ENCODE results near the gene PEX10. TPM values are rescaled to one million over a fixed set of nuclear protein-coding genes. Genes with fewer than 3 reads are reported as not detected.
"Not testable (repeated sequence)": the region's sequence is repeated elsewhere in the genome, so short reads cannot be mapped to it uniquely, and the experiment has no call there.

The PEX10 gene
- total RNA-seq, 2 donors from 2014 or later: 12.1 to 27.9 TPM

GRCh38 chr1:2443277-2444137, 31.1 kb upstream of the PEX10 start:
- H3K4me1 ChIP-seq (ENCODE audit: control insufficient read depth in 1 of 2, low read depth in 2 of 2): no peaks in the 10 kb centered on the region
- no peaks in the 10 kb centered on the region for H3K36me3 ChIP-seq
- TF ChIP-seq CTCF (IDR thresholded peaks at IDR 0.05): no peak
- H3K9me3 ChIP-seq: no peaks in the 10 kb centered on the region
- H3K27ac ChIP-seq: no peak overlapping the region
- no peak overlapping the region for H3K4me3 ChIP-seq
- DNase-seq (ENCODE audit: low spot score) (no peak), ATAC-seq (ENCODE audit: insufficient number of reproducible peaks, low FRiP score, low read depth) (no peak)
- H3K27me3 ChIP-seq (replicated peaks; ENCODE audit: insufficient read depth): no peaks in the 10 kb centered on the region

GRCh38 chr1:2442661-2443060, 30.3 kb upstream of the PEX10 start:
- H3K36me3 ChIP-seq: no peaks in the 10 kb centered on the region
- no peak for TF ChIP-seq CTCF (IDR thresholded peaks at IDR 0.05)
- no peak overlapping the region for H3K27ac ChIP-seq
- no peaks in the 10 kb centered on the region for H3K9me3 ChIP-seq
- no peaks in the 10 kb centered on the region for H3K4me1 ChIP-seq (ENCODE audit: control insufficient read depth in 1 of 2, low read depth in 2 of 2)
- ATAC-seq (ENCODE audit: insufficient number of reproducible peaks, low FRiP score, low read depth): no peak
- H3K27me3 ChIP-seq (replicated peaks; ENCODE audit: insufficient read depth): no peaks in the 10 kb centered on the region
- DNase-seq (ENCODE audit: low spot score): no peak
- no peak overlapping the region for H3K4me3 ChIP-seq

- no peak for TF ChIP-seq CTCF (IDR thresholded peaks at IDR 0.05)
- ATAC-seq (ENCODE audit: insufficient number of reproducible peaks, low FRiP score, low read depth): no peak
Measured at GRCh38 chr1:2441746-2442145, 29.4 kb upstream of the PEX10 start.

GRCh38 chr1:2440346-2440745, 28.0 kb upstream of the PEX10 start:
- H3K27me3 ChIP-seq (replicated peaks; ENCODE audit: insufficient read depth); H3K4me1 ChIP-seq (ENCODE audit: control insufficient read depth in 1 of 2, low read depth in 2 of 2); H3K9me3 ChIP-seq; H3K27ac ChIP-seq; DNase-seq (ENCODE audit: low spot score); ATAC-seq (ENCODE audit: insufficient number of reproducible peaks, low FRiP score, low read depth); H3K4me3 ChIP-seq; H3K36me3 ChIP-seq: not testable (repeated sequence)

More at GRCh38 chr1:2441746-2442145, 29.4 kb upstream of the PEX10 start:
- H3K4me3 ChIP-seq: no peak overlapping the region
- no peak overlapping the region for H3K27ac ChIP-seq
- H3K4me1 ChIP-seq (ENCODE audit: control insufficient read depth in 1 of 2, low read depth in 2 of 2): no peaks in the 10 kb centered on the region
- H3K27me3 ChIP-seq (replicated peaks; ENCODE audit: insufficient read depth): no peaks in the 10 kb centered on the region
- H3K36me3 ChIP-seq: no peaks in the 10 kb centered on the region
- DNase-seq (ENCODE audit: low spot score): no peak
- H3K9me3 ChIP-seq: no peaks in the 10 kb centered on the region

- Histone ChIP-seq H3K36me3 (no peaks in the 10 kb centered on the region), H3K9me3 (no peaks in the 10 kb centered on the region), H3K4me3 (no peak overlapping the region), H3K4me1 (ENCODE audit: control insufficient read depth in 1 of 2, low read depth in 2 of 2) (no peaks in the 10 kb centered on the region), H3K27ac (no peak overlapping the region), H3K27me3 (replicated peaks; ENCODE audit: insufficient read depth) (no peaks in the 10 kb centered on the region)
- DNase-seq (ENCODE audit: low spot score) (no peak), ATAC-seq (ENCODE audit: insufficient number of reproducible peaks, low FRiP score, low read depth) (no peak)
- TF ChIP-seq CTCF (IDR thresholded peaks at IDR 0.05): no peak
Measured at GRCh38 chr1:2439369-2439768, 27.0 kb upstream of the PEX10 start.

Measured in thoracic aorta (tissue), 2 donors.